GM12878 (cell line): Measurements from ENCODE around the gene DSG1. TPM values are rescaled to one million over a fixed set of nuclear protein-coding genes. Genes with fewer than 3 reads are reported as not detected.

Source experiments
- HDAC6 ChIP-seq: fragments of 200-600 bp; sonication (generic); IDR thresholded peaks from one replicate; pipeline ENCODE4 v1.8.0; 2017; ENCODE audit warnings: antibody characterized with exemption; ENCODE audit not compliant: unreplicated experiment
- JUND ChIP-seq: IDR thresholded peaks from 2 replicates; pipeline ENCODE4 v1.6.1; 2012; ENCODE audit warnings: low read depth, mild to moderate bottlenecking, low read length, improper control_type of control experiment, moderate library complexity
- MLLT1 ChIP-seq: fragments of 450-650 bp; IDR thresholded peaks from 2 replicates; pipeline ENCODE4 v1.6.1; 2016; ENCODE audit warnings: mild to moderate bottlenecking
- MTA2 ChIP-seq: fragments of 450-650 bp; IDR thresholded peaks from 2 replicates; pipeline ENCODE4 v1.6.1; 2016; ENCODE audit warnings: low read depth, mild to moderate bottlenecking, moderate library complexity
- MYC ChIP-seq: IDR thresholded peaks from 2 replicates; pipeline ENCODE4 v1.6.1; 2011; ENCODE audit warnings: mild to moderate bottlenecking, low read length, moderate library complexity, inconsistent platforms; ENCODE audit not compliant: insufficient read depth, insufficient replicate concordance, insufficient read length, severe bottlenecking
- NFYA ChIP-seq: IDR thresholded peaks from 2 replicates; pipeline ENCODE4 v1.6.1; 2011; ENCODE audit warnings: low read depth, mild to moderate bottlenecking, low read length, improper control_type of control experiment, borderline replicate concordance
- SIN3A ChIP-seq: IDR thresholded peaks from 2 replicates; pipeline ENCODE4 v1.6.1; 2012; ENCODE audit warnings: low read depth, low read length, improper control_type of control experiment
- SREBF2 ChIP-seq: IDR thresholded peaks from 2 replicates; pipeline ENCODE4 v1.6.1; 2012; ENCODE audit warnings: mild to moderate bottlenecking, low read length
- STAT1 ChIP-seq: fragments of 450-650 bp; conservative IDR thresholded peaks from 2 replicates; pipeline ENCODE4 v1.6.1; 2014; ENCODE audit warnings: antibody characterized with exemption, mild to moderate bottlenecking
- TCF7 ChIP-seq: IDR thresholded peaks from 2 replicates; pipeline ENCODE4 v1.6.1; 2014; ENCODE audit warnings: antibody characterized with exemption, borderline replicate concordance
- WRNIP1 ChIP-seq: IDR thresholded peaks from 2 replicates; pipeline ENCODE4 v1.6.1; 2011; ENCODE audit warnings: low read depth, low read length, improper control_type of control experiment, borderline replicate concordance
- polyA plus RNA-seq, 11 experiments: library from polyadenylated mRNA; depleted of rRNA in 4 of 11; unstranded in 6 of 11; stranded (reverse) in 5 of 11; fragments of >200 nt; fragmentation: Nextera tagmentation in 4 of 11; fragmentation: Illumina TruSeq in 1 of 11; extraction: Ambion mirVana in 4 of 11; extraction: Trizol in 1 of 11; gene quantifications; 1 replicate in 1 of 11; 2 replicates in 10 of 11; pipeline versions ENCODE4 v1.2.1 to v1.2.3, GENCODE V29; 2011 to 2016; ENCODE audit warnings: inconsistent platforms in 2 of 11, missing spikeins in 2 of 11, low read depth in 1 of 11
- total RNA-seq, 4 experiments: library from RNA; depleted of rRNA in 3 of 4; stranded (reverse); fragments of >200 nt in 3 of 4; fragmentation: Illumina TruSeq in 1 of 4; extraction: Trizol in 1 of 4; gene quantifications; 2 replicates each; pipeline versions ENCODE4 v1.2.1 to v1.2.3, GENCODE V29; 2013 to 2021
- TF ChIP-seq, protein P1 (sequence below): fragments of 450-650 bp; IDR thresholded peaks from 2 replicates; pipeline ENCODE4 v1.6.1; 2017; ENCODE audit warnings: mild to moderate bottlenecking

DSG1 gene
- total and polyA plus RNA-seq, 10 of the 15 experiments (the other 5 are each of a cell fraction or from before 2014, with no cell fraction given) = 0.10 to 5.0 (median 2.6) TPM

DNA sequence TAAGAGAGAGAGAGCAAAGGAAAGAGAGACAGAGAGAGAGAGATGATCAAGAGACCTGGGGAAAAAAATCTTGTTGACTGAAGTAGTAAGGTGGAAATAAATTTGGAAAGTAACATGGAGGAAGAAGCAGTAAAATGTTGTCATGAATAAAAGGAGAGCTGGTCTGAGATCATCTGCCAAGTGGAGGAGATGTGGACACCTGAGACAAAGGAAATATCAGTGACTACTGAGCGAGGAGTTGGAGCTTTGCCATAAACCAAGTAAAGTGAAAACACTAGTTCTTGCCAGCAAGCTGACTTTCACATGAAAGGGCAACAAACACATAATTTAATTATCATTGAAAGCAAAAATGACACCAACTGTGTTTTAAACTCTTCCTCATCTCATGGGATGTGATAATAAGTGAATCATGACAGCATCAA, 49.0 kb upstream of the DSG1 start (continued):
- no peak for TF ChIP-seq MYC
- TF ChIP-seq SREBF2 = no peak
- no peak for TF ChIP-seq WRNIP1
- no peak for TF ChIP-seq TCF7
- no peak for TF ChIP-seq JUND
- TF ChIP-seq, protein P1, sequence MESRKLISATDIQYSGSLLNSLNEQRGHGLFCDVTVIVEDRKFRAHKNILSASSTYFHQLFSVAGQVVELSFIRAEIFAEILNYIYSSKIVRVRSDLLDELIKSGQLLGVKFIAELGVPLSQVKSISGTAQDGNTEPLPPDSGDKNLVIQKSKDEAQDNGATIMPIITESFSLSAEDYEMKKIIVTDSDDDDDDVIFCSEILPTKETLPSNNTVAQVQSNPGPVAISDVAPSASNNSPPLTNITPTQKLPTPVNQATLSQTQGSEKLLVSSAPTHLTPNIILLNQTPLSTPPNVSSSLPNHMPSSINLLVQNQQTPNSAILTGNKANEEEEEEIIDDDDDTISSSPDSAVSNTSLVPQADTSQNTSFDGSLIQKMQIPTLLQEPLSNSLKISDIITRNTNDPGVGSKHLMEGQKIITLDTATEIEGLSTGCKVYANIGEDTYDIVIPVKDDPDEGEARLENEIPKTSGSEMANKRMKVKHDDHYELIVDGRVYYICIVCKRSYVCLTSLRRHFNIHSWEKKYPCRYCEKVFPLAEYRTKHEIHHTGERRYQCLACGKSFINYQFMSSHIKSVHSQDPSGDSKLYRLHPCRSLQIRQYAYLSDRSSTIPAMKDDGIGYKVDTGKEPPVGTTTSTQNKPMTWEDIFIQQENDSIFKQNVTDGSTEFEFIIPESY = no peak
- TF ChIP-seq SIN3A = no peak
- TF ChIP-seq MTA2 = 0 out of 2 replicates have a peak, but pooled peaks have one; percentile 9
- TF ChIP-seq MLLT1 = no peak
- no peak for TF ChIP-seq NFYA
- no peak for TF ChIP-seq STAT1
- TF ChIP-seq HDAC6 = no peak
- TF ChIP-seq, all 136 proteins: peak for 7
